HEK293 (cell line): Measurements from ENCODE around the gene ZMYM4.
A peak's percentile ranks its signal among the peaks of the same experiment; 100 is the strongest.

ENCODE experiments used
- CTCF ChIA-PET: fragments of 350-600 bp; formaldehyde crosslinking; extraction: SDS; loops from one replicate; lab custom pipeline; 2021; ENCODE audit warnings: antibody characterized with exemption; lab: Yijun Ruan, JAX
- POLR2A ChIA-PET: fragments of 300-600 bp; formaldehyde crosslinking; extraction: SDS; loops from one replicate; lab custom pipeline; 2020; ENCODE audit warnings: antibody characterized with exemption, inconsistent platforms; lab: Yijun Ruan, JAX
- H3K27ac ChIP-seq: fragments of 200-500 bp; sonication (Bioruptor generic); 2 replicates; pipeline ENCODE4 v1.5.1; 2014; ENCODE audit warnings: low read depth, low read length, control low read depth, inconsistent platforms; ENCODE audit errors: extremely low read depth
- H3K36me3 ChIP-seq, 2 experiments: fragments of 200-500 bp in 1 of 2; sonication (Bioruptor generic) in 1 of 2; 1 replicate in 1 of 2; 2 replicates in 1 of 2; pipeline ENCODE4 v1.5.1; 2014 to 2017; ENCODE audit warnings: inconsistent platforms in 2 of 2, low read length in 2 of 2; ENCODE audit not compliant: control insufficient read depth in 2 of 2, insufficient read depth in 1 of 2
- H3K4me1 ChIP-seq: fragments of 200-500 bp; sonication (Bioruptor generic); 2 replicates; pipeline ENCODE4 v1.5.1; 2014; ENCODE audit warnings: mild to moderate bottlenecking, low read length, inconsistent platforms; ENCODE audit not compliant: control insufficient read depth, insufficient read depth
- H3K4me3 ChIP-seq: 2 replicates; pipeline ENCODE4 v1.5.1; 2011; ENCODE audit warnings: low read depth, mild to moderate bottlenecking, control low read depth, low read length, moderate library complexity
- H3K9me3 ChIP-seq: fragments of 200-500 bp; sonication (Bioruptor generic); 2 replicates; pipeline ENCODE4 v1.5.1; 2014; ENCODE audit warnings: low read depth, low read length, inconsistent platforms; ENCODE audit not compliant: control insufficient read depth, insufficient read depth
- HOXC10 ChIP-seq: sonication (generic); formaldehyde crosslinking; IDR thresholded peaks from 2 replicates; pipeline ENCODE4 v1.8.1; 2023; ENCODE audit warnings: mild to moderate bottlenecking, missing genetic modification reagents
- KLF8 ChIP-seq: fragments of 450-650 bp; formaldehyde crosslinking; IDR thresholded peaks from 2 replicates; pipeline ENCODE4 v1.5.1; 2016; ENCODE audit warnings: missing biosample characterization, missing genetic modification characterization
- MZF1 ChIP-seq: fragments of 450-650 bp; formaldehyde crosslinking; IDR thresholded peaks from 2 replicates; pipeline ENCODE4 v1.5.1; 2017; ENCODE audit warnings: missing biosample characterization, missing genetic modification characterization, borderline replicate concordance
- SP7 ChIP-seq: fragments of 450-650 bp; formaldehyde crosslinking; IDR thresholded peaks from 2 replicates; pipeline ENCODE4 v1.5.1; 2016; ENCODE audit warnings: missing biosample characterization, missing genetic modification characterization
- ZNF114 ChIP-seq: fragments of 450-650 bp; formaldehyde crosslinking; IDR thresholded peaks from 2 replicates; pipeline ENCODE4 v1.5.0; 2017; ENCODE audit warnings: missing biosample characterization, missing genetic modification characterization
- ZNF140 ChIP-seq: fragments of 450-650 bp; formaldehyde crosslinking; IDR thresholded peaks from 2 replicates; pipeline ENCODE4 v1.5.1; 2016; ENCODE audit warnings: missing biosample characterization, missing genetic modification characterization
- ZNF146 ChIP-seq: fragments of 450-650 bp; formaldehyde crosslinking; IDR thresholded peaks from 2 replicates; pipeline ENCODE4 v1.5.1; 2016; ENCODE audit warnings: missing biosample characterization, missing genetic modification characterization
- ZNF155 ChIP-seq: fragments of 450-650 bp; formaldehyde crosslinking; IDR thresholded peaks from 2 replicates; pipeline ENCODE4 v1.5.1; 2016; ENCODE audit warnings: missing biosample characterization, missing genetic modification characterization
- ZNF16 ChIP-seq: fragments of 450-650 bp; formaldehyde crosslinking; IDR thresholded peaks from 2 replicates; pipeline ENCODE4 v1.5.1; 2016; ENCODE audit warnings: low read depth, missing biosample characterization, missing genetic modification characterization
- ZNF211 ChIP-seq: fragments of 450-650 bp; formaldehyde crosslinking; IDR thresholded peaks from 2 replicates; pipeline ENCODE4 v1.5.1; 2016; ENCODE audit warnings: low read depth, missing biosample characterization, missing genetic modification characterization
- ZNF341 ChIP-seq: fragments of 450-650 bp; formaldehyde crosslinking; IDR thresholded peaks from 2 replicates; pipeline ENCODE4; 2016; ENCODE audit warnings: low read depth, missing biosample characterization, missing genetic modification characterization
- ZNF350 ChIP-seq: fragments of 450-650 bp; formaldehyde crosslinking; IDR thresholded peaks from 2 replicates; pipeline ENCODE4 v1.5.0; 2017; ENCODE audit warnings: missing biosample characterization, mild to moderate bottlenecking, missing genetic modification characterization
- ZNF362 ChIP-seq: fragments of 450-650 bp; formaldehyde crosslinking; IDR thresholded peaks from 2 replicates; pipeline ENCODE4 v1.5.1; 2016; ENCODE audit warnings: missing biosample characterization, missing genetic modification characterization
- ZNF37A ChIP-seq: fragments of 450-650 bp; IDR thresholded peaks from 2 replicates; pipeline ENCODE4 v1.5.1; 2018; ENCODE audit warnings: missing biosample characterization, missing genetic modification characterization
- ZNF391 ChIP-seq: fragments of 450-650 bp; formaldehyde crosslinking; IDR thresholded peaks from 2 replicates; pipeline ENCODE4 v1.5.1; 2016; ENCODE audit warnings: low read depth, missing biosample characterization, missing genetic modification characterization, borderline replicate concordance
- ZNF433 ChIP-seq: fragments of 450-650 bp; formaldehyde crosslinking; IDR thresholded peaks from 2 replicates; pipeline ENCODE4 v1.5.1; 2016; ENCODE audit warnings: missing biosample characterization, missing genetic modification characterization, low read depth
- ZNF488 ChIP-seq: fragments of 450-650 bp; formaldehyde crosslinking; IDR thresholded peaks from 2 replicates; pipeline ENCODE4 v1.5.1; 2016; ENCODE audit warnings: missing biosample characterization, missing genetic modification characterization
- ZNF621 ChIP-seq: fragments of 450-650 bp; formaldehyde crosslinking; IDR thresholded peaks from 2 replicates; pipeline ENCODE4 v1.5.1; 2017; ENCODE audit warnings: missing biosample characterization, missing genetic modification characterization
- ZNF626 ChIP-seq: fragments of 450-650 bp; sonication (Bioruptor Pico); formaldehyde crosslinking; IDR thresholded peaks from 2 replicates; pipeline ENCODE4 v1.5.1; 2018; ENCODE audit warnings: missing biosample characterization, missing genetic modification characterization, inconsistent platforms
- ZNF654 ChIP-seq: fragments of 450-650 bp; formaldehyde crosslinking; IDR thresholded peaks from 2 replicates; pipeline ENCODE4 v1.5.1; 2016; ENCODE audit warnings: low read depth, missing biosample characterization, missing genetic modification characterization
- ZNF701 ChIP-seq: fragments of 450-650 bp; formaldehyde crosslinking; IDR thresholded peaks from 2 replicates; pipeline ENCODE4 v1.5.1; 2016; ENCODE audit warnings: missing biosample characterization, missing genetic modification characterization
- ZXDB ChIP-seq: fragments of 450-650 bp; formaldehyde crosslinking; IDR thresholded peaks from 2 replicates; pipeline ENCODE4 v1.5.1; 2016; ENCODE audit warnings: missing biosample characterization, missing genetic modification characterization
- TF ChIP-seq, protein P1 (sequence below): fragments of 450-650 bp; formaldehyde crosslinking; IDR thresholded peaks from 2 replicates; pipeline ENCODE4 v1.5.1; 2016; ENCODE audit warnings: missing biosample characterization, missing genetic modification characterization, borderline replicate concordance
- TF ChIP-seq, protein P2 (sequence below): fragments of 450-650 bp; formaldehyde crosslinking; IDR thresholded peaks from 2 replicates; pipeline ENCODE4 v1.5.1; 2016; ENCODE audit warnings: missing biosample characterization, missing genetic modification characterization

Gene ZMYM4

DNA sequence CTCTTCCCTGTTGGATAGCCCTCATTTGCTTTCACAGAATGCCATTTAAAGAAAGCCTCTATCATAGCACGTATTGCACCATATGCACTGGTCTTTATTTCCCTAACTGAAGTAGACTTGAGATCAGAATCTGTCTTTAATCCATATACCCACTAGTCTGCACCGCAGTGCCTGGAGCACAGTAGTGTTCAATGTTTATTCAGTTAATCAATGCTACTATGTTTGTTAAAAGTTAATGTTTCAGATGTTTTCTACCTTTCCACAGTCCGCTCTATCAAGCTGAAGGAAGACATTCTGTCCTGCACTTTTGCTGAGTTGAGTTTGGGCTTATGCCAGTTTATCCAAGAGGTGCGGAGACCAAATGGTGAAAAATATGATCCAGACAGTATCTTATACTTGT, 139.2 kb downstream of the ZMYM4 start:
- Histone ChIP-seq H3K36me3 (peaks cover 38 to 80% of the 10 kb centered on the region in 2 experiments), H3K27ac (no peak overlapping the region), H3K4me3 (no peak overlapping the region), H3K9me3 (no peaks in the 10 kb centered on the region), H3K4me1 (peaks cover 8% of the 10 kb centered on the region; the same call in 1 of the 2 replicates)
- CTCF ChIA-PET = interaction anchor here (1.3 kb wide), 1 partner anchor 161 kb away, joined by 3 read pairs; no protein-coding TSS in a partner anchor
- POLR2A ChIA-PET = interaction anchor here (0.6 kb wide), 1 partner anchor 207 kb away, joined by 3 read pairs; no protein-coding TSS in a partner anchor
- no peak for TF ChIP-seq ZNF433
- TF ChIP-seq ZNF211 (tag by site-specific recombination) = no peak
- TF ChIP-seq ZNF488 (tag by site-specific recombination) = no peak
- TF ChIP-seq MZF1 (tag by site-specific recombination) = no peak
- TF ChIP-seq ZNF350 = no peak
- TF ChIP-seq ZNF114 = no peak
- no peak for TF ChIP-seq ZNF37A (tag by site-specific recombination)
- TF ChIP-seq ZNF362 (tag by site-specific recombination) = no peak
- TF ChIP-seq, protein P1, sequence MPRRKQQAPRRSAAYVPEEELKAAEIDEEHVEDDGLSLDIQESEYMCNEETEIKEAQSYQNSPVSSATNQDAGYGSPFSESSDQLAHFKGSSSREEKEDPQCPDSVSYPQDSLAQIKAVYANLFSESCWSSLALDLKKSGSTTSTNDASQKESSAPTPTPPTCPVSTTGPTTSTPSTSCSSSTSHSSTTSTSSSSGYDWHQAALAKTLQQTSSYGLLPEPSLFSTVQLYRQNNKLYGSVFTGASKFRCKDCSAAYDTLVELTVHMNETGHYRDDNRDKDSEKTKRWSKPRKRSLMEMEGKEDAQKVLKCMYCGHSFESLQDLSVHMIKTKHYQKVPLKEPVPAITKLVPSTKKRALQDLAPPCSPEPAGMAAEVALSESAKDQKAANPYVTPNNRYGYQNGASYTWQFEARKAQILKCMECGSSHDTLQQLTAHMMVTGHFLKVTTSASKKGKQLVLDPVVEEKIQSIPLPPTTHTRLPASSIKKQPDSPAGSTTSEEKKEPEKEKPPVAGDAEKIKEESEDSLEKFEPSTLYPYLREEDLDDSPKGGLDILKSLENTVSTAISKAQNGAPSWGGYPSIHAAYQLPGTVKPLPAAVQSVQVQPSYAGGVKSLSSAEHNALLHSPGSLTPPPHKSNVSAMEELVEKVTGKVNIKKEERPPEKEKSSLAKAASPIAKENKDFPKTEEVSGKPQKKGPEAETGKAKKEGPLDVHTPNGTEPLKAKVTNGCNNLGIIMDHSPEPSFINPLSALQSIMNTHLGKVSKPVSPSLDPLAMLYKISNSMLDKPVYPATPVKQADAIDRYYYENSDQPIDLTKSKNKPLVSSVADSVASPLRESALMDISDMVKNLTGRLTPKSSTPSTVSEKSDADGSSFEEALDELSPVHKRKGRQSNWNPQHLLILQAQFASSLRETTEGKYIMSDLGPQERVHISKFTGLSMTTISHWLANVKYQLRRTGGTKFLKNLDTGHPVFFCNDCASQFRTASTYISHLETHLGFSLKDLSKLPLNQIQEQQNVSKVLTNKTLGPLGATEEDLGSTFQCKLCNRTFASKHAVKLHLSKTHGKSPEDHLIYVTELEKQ (tag by site-specific recombination) = no peak
- no peak for TF ChIP-seq ZNF701
- no peak for TF ChIP-seq ZXDB (tag by site-specific recombination)
- TF ChIP-seq ZNF341 (tag by site-specific recombination) = no peak
- TF ChIP-seq KLF8 (tag by site-specific recombination) = no peak
- no peak for TF ChIP-seq SP7
- TF ChIP-seq ZNF16 (tag by site-specific recombination) = no peak
- TF ChIP-seq ZNF391 = no peak
- no peak for TF ChIP-seq HOXC10
- no peak for TF ChIP-seq ZNF626 (tag by site-specific recombination)
- TF ChIP-seq, protein P2, sequence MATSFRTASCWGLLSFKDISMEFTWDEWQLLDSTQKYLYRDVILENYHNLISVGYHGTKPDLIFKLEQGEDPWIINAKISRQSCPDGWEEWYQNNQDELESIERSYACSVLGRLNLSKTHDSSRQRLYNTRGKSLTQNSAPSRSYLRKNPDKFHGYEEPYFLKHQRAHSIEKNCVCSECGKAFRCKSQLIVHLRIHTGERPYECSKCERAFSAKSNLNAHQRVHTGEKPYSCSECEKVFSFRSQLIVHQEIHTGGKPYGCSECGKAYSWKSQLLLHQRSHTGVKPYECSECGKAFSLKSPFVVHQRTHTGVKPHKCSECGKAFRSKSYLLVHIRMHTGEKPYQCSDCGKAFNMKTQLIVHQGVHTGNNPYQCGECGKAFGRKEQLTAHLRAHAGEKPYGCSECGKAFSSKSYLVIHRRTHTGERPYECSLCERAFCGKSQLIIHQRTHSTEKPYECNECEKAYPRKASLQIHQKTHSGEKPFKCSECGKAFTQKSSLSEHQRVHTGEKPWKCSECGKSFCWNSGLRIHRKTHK = no peak
- TF ChIP-seq ZNF621 (tag by site-specific recombination) = no peak

- ChIA-PET POLR2A (no interaction called here), CTCF (no interaction called here)
- no peak overlapping the region for H3K27ac ChIP-seq
- peaks cover 8% of the 10 kb centered on the region; the same call in 1 of the 2 replicates for H3K4me1 ChIP-seq
- peaks cover 36 to 77% of the 10 kb centered on the region in 2 experiments for H3K36me3 ChIP-seq
- TF ChIP-seq ZNF155 (no peak), ZNF146 (peak; percentile 83), ZNF654 (tag by site-specific recombination) (no peak), ZNF140 (peak; percentile 49; the same call in 1 of the 2 replicates)
- TF ChIP-seq, all 188 proteins: peak for 2
- no peak overlapping the region for H3K4me3 ChIP-seq
- H3K9me3 ChIP-seq = no peaks in the 10 kb centered on the region
These were observed 140.4 kb downstream of the ZMYM4 start for GRCh38 chr1:35408925-35409324.
